Choroid plexus epithelial cell (primary cell): ENCODE measurements around the gene ST6GALNAC3.

Experiments used
- DNase-seq: peaks from one replicate; pipeline ENCODE4 v3.0.0-alpha.2; 2010; ENCODE audit warnings: low read depth
- H3K4me3 ChIP-seq: 2 replicates; pipeline ENCODE4 v1.5.1; 2011; ENCODE audit warnings: low read depth, mild to moderate bottlenecking, control low read depth, low read length, moderate library complexity
- TF ChIP-seq, protein P1 (sequence below): conservative IDR thresholded peaks from 2 replicates; pipeline ENCODE4 v1.5.1; 2011; ENCODE audit warnings: low read depth, mild to moderate bottlenecking, control low read depth, inconsistent platforms, low read length, moderate library complexity

Gene ST6GALNAC3

DNA sequence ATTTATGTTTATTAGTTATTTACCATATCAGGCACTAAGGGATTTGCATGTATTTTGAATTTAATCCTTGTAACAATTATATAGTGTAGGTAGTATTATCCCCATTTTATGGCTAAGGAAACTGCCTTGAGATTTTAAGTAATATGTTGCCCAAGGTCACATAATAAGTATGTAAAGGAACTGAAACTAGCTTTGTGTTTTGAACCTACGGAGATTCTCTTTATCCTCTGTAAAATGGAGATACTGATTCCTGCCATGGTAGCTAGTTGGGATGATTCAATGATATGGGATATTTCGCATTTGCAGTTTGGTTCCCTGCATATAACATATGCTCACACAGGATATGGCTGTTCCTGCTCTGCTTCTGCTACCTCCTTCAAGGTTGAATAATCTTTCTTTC lies 144.3 kb downstream of the ST6GALNAC3 start:
- TF ChIP-seq, protein P1, sequence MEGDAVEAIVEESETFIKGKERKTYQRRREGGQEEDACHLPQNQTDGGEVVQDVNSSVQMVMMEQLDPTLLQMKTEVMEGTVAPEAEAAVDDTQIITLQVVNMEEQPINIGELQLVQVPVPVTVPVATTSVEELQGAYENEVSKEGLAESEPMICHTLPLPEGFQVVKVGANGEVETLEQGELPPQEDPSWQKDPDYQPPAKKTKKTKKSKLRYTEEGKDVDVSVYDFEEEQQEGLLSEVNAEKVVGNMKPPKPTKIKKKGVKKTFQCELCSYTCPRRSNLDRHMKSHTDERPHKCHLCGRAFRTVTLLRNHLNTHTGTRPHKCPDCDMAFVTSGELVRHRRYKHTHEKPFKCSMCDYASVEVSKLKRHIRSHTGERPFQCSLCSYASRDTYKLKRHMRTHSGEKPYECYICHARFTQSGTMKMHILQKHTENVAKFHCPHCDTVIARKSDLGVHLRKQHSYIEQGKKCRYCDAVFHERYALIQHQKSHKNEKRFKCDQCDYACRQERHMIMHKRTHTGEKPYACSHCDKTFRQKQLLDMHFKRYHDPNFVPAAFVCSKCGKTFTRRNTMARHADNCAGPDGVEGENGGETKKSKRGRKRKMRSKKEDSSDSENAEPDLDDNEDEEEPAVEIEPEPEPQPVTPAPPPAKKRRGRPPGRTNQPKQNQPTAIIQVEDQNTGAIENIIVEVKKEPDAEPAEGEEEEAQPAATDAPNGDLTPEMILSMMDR: no peak
- no peak overlapping the region for H3K4me3 ChIP-seq
- no peak for DNase-seq

DNA sequence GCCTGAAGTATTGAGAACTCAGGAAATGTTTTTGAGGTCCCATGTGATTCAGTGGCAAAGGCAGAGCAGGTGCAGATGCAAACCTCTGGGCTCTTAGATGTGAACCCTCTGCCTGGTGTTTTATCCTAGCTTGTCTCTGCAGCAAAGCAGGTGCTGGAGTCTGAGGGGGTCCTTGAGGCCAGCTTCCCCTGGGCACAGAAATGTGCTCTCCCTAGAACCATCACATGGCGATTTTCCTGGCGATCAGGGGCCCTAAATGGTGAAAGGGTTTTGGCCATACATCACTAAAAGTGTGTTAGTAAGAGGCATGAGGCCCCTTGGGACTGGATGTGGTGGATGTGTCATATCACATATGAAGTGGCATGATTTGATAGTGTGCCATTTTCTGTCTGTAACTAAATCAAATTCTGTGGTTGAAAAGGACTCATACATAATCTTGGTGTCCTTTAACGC lies 144.8 kb downstream of the ST6GALNAC3 start:
- no peak overlapping the region for H3K4me3 ChIP-seq
- TF ChIP-seq, protein P1: no peak
- no peak for DNase-seq

DNA sequence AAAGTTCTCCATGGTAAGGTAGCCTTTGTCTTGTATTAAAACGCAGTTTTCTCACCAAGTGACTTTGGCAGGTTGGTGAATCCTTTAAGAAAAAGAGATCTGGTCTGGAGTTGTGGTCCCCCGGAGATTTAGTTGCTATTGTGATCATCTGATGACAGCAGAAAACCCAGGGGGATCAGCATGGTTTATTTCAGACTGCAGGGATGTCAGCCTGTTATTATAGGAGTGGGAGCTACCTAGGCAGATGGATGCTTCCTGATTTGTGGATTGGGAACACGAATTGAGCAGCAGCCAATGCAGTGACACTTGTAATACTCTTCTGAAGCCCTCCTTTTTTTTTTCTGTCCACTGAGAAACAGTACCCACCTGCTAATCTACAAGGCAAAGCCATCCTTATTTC lies 150.2 kb downstream of the ST6GALNAC3 start:
- no peak overlapping the region for H3K4me3 ChIP-seq
- TF ChIP-seq, protein P1: no peak
- no peak for DNase-seq

DNA sequence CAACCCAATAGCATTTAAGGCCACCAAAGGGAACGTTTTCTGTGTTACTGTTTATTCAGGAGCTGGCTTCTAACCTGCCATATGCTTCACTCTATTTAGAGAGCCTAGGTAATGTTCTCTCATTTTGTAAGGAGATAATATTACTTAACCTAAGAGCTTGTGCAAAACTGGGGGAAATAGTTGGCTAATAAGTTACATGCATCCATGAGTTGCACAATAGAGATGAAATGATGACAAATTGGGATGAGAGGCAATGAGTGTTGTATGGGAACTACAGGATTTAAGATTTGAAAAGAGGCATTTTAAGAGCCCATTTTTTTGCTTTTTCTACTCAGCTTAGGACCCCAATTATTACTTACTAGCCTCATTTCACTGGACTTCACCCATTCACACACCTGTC lies 151.0 kb downstream of the ST6GALNAC3 start:
- no peak for DNase-seq
- TF ChIP-seq, protein P1: no peak
- no peak overlapping the region for H3K4me3 ChIP-seq

DNA sequence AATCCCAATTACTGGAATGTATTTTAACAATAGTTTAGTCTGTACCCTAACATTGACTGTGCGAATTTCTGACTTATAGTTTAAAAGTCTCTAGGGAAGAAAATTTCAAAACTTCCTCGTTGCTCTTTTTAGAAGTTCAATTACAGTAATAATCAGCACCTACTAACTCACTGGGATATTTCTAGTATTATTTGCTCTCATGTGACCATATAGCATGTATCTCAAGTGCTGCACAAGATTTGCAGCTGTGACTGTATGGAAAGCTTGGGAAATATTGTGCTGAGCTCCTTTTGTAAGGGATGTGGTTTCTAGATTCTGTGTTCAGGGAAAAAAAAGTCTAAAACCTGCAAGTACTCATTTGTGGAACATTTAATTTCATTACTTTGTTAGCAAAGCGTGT lies 153.1 kb downstream of the ST6GALNAC3 start:
- no peak overlapping the region for H3K4me3 ChIP-seq
- no peak for DNase-seq
- TF ChIP-seq, protein P1: no peak

DNA sequence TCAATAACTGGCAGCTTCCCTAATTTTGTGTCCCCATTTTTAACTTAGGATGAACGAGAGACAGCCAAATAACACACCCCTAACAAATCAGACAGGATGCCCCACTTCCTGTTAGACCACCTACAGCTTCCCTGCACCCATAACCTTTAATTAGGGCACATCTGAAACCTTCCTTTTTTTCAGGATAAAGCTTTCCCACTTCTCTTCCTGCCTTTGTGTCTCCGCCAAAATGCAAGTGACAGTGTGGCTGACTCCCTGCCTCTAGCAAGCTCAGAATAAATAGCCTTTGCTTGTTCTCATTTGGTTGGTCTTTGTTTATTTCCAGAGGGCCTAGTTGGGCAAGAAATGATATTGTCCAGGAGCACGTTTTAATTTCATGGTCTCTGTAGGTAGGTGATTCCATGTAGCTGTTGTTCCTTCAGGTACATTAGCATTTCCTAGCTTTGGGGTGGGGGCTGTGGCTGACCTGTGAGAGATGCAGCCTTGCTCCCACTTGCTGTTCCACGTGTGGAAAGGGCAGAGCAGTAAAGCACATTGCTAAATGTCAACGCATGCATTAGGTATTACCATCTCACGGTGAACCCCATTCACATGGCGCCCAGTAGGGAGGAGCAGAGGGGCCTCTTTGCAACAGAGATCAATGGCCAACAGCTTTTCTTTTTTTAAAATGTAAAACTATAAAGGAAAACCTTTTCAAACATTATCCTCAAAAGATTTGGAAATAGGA lies 154.9 kb downstream of the ST6GALNAC3 start:
- no peak overlapping the region for H3K4me3 ChIP-seq
- DNase-seq: no peak
- TF ChIP-seq, protein P1: no peak

DNA sequence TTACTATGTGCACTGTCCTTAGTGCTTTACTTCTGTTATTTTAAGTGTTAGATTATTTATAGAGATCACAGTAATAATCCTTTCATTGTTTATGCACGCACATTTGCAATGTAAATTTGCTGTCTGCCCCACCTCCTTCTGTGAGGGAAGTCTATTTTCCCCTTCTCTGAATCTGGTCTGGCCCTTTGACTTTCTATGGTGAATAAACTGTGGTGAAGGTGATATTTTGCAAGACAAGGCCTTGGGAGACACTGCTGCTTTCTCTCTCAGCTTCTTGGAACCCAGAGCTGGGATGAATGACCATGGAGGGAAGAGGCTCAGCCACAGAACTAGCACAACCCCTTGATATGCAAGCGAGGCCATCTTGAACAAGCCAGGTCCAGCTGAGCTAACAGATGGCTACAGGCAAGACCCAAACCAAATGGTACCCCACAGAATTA lies 156.3 kb downstream of the ST6GALNAC3 start:
- TF ChIP-seq, protein P1: no peak
- no peak overlapping the region for H3K4me3 ChIP-seq
- DNase-seq: no peak
